ENCODE data around the gene NCAPD3. TPM values are rescaled to one million over a fixed set of nuclear protein-coding genes. Genes with fewer than 3 reads are reported as not detected.

The NCAPD3 gene
- total RNA-seq, 1 experiment from 2014 or later = 52.2 TPM

DNA sequence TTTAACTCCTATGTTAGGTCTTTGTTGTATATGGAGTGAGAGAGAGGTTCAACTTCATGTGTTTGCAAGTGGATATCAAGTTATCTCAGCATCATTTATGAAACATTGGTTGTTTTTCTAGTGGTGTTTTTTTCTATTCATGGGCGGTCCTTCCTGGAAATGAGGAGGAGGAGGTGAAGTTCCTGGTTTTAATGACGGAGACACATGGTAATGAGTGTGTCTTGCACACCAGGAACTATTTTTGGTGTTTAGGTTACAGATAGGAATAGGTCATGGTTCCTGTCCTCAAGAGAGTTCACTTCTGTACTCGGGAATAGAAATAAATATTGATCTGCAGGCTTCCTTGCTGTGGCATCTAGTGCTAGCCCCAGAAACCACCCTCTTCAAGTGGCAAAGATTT is 80.0 kb downstream of the NCAPD3 start:
- no peak overlapping the region for H2BK20ac ChIP-seq (ENCODE audit: low read depth, low read length, poor library complexity, severe bottlenecking)
- no peaks in the 10 kb centered on the region for H3K79me2 ChIP-seq (ENCODE audit: insufficient read depth, low read length)
- no peak overlapping the region for H4K5ac ChIP-seq (ENCODE audit: insufficient read length, low read depth, low read length)
- H2BK12ac ChIP-seq (ENCODE audit: insufficient read length, low read depth, low read length) = no peak overlapping the region
- peaks cover 28% of the 10 kb centered on the region for H3K9me3 ChIP-seq (ENCODE audit: control insufficient read depth, low read depth, low read length)
- peaks cover 3 to 5% of the 10 kb centered on the region in 2 experiments; a peak in 3 of 4 replicates for H3K4me1 Mint-ChIP-seq
- no peak overlapping the region for H3K18ac ChIP-seq (ENCODE audit: insufficient read length, low read depth, low read length)
- H3K23me2 ChIP-seq (ENCODE audit: insufficient read length, low read depth, low read length, poor library complexity, severe bottlenecking) = no peaks in the 10 kb centered on the region
- no peaks in the 10 kb centered on the region for H3K79me1 ChIP-seq (ENCODE audit: insufficient read depth, low read depth, low read length, poor library complexity, severe bottlenecking)
- no peak overlapping the region for H3T11ph ChIP-seq (ENCODE audit: low read length)
- H3K27ac ChIP-seq (ENCODE audit: insufficient read length, low read depth, low read length) = no peak overlapping the region
- H3K4me3 Mint-ChIP-seq = no peak overlapping the region
- no peak overlapping the region for H3K27ac Mint-ChIP-seq
- WGBS (ENCODE audit: extremely low coverage, insufficient read length, low lambda C conversion rate) = no CpG with 5 or more reads among the region's 3 CpGs
- no peak overlapping the region for H3K56ac ChIP-seq (ENCODE audit: insufficient read length, low read depth, low read length)
- no peak overlapping the region for H3K14ac ChIP-seq (ENCODE audit: insufficient read depth, low read length)
- no peak overlapping the region for H3K4me2 ChIP-seq (ENCODE audit: insufficient read depth, insufficient read length, low read length)
- TF ChIP-seq, protein P1, sequence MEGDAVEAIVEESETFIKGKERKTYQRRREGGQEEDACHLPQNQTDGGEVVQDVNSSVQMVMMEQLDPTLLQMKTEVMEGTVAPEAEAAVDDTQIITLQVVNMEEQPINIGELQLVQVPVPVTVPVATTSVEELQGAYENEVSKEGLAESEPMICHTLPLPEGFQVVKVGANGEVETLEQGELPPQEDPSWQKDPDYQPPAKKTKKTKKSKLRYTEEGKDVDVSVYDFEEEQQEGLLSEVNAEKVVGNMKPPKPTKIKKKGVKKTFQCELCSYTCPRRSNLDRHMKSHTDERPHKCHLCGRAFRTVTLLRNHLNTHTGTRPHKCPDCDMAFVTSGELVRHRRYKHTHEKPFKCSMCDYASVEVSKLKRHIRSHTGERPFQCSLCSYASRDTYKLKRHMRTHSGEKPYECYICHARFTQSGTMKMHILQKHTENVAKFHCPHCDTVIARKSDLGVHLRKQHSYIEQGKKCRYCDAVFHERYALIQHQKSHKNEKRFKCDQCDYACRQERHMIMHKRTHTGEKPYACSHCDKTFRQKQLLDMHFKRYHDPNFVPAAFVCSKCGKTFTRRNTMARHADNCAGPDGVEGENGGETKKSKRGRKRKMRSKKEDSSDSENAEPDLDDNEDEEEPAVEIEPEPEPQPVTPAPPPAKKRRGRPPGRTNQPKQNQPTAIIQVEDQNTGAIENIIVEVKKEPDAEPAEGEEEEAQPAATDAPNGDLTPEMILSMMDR (conservative IDR thresholded peaks at IDR 0.05) = no peak
- no peak overlapping the region for H4K91ac ChIP-seq (ENCODE audit: insufficient read length, low read depth, low read length)
- no peak overlapping the region for H2AFZ ChIP-seq (ENCODE audit: low read length)
- no peak overlapping the region for H2BK120ac ChIP-seq (ENCODE audit: low read depth, low read length, poor library complexity, severe bottlenecking)
- no peak for DNase-seq
- H3K9ac ChIP-seq (ENCODE audit: extremely low read depth, insufficient read length, low read length) = no peak overlapping the region
- no peak overlapping the region for H2BK15ac ChIP-seq (ENCODE audit: low read depth, low read length)
- no peak overlapping the region for H3K4ac ChIP-seq (ENCODE audit: low read depth, low read length)
- peaks cover 84 to 90% (median 86%) of the 10 kb centered on the region in 3 experiments for H3K36me3 Mint-ChIP-seq (ENCODE audit: insufficient read depth in 1 of 3, low read depth in 3 of 3)
- H3K23ac ChIP-seq (ENCODE audit: insufficient read length, low read depth, low read length) = no peak overlapping the region
- no peaks in the 10 kb centered on the region for H3K4me1 ChIP-seq (ENCODE audit: insufficient read depth, low read length)
- H2BK5ac ChIP-seq (ENCODE audit: insufficient read length, low read length) = no peak overlapping the region
- H3K27me3 Mint-ChIP-seq (ENCODE audit: low read depth) = peaks cover 2% of the 10 kb centered on the region; the same call in 1 of the 2 replicates
- peaks cover 51 to 58% of the 10 kb centered on the region in 2 experiments for H3K9me3 Mint-ChIP-seq
- H2AK5ac ChIP-seq (ENCODE audit: insufficient read length, low read length) = no peak overlapping the region
- H4K20me1 ChIP-seq (ENCODE audit: control insufficient read depth, insufficient read depth, insufficient read length) = no peaks in the 10 kb centered on the region
- H3K27me3 ChIP-seq (ENCODE audit: insufficient read depth, low read length) = no peaks in the 10 kb centered on the region
- H4K8ac ChIP-seq (replicated peaks; ENCODE audit: insufficient read length, low read depth, low read length) = no peak overlapping the region
